Body of pancreas (tissue), 4 donors: Measurements from ENCODE around the gene MAD1L1.

Source experiments
- POLR2A ChIP-seq, 3 donors: fragments of 450-650 bp; IDR thresholded peaks; one replicate each; pipeline ENCODE4 v1.6.1; 2016; ENCODE audit warnings: antibody characterized with exemption in 3 of 3, mild to moderate bottlenecking in 2 of 3
- TF ChIP-seq, protein P1 (sequence below), 7 experiments: fragments of 450-650 bp in 4 of 7; fragments of 200-600 bp in 3 of 7; sonication (generic) in 3 of 7; IDR thresholded peaks; one replicate each; pipeline ENCODE4 v1.5.1; 2016 to 2019; ENCODE audit warnings: antibody characterized with exemption in 7 of 7

GRCh38 chr7:1893451-1893850 lies 339.3 kb downstream of the MAD1L1 start:
- no peak for TF ChIP-seq POLR2A (IDR thresholded peaks at IDR 0.05)
- TF ChIP-seq, protein P1, sequence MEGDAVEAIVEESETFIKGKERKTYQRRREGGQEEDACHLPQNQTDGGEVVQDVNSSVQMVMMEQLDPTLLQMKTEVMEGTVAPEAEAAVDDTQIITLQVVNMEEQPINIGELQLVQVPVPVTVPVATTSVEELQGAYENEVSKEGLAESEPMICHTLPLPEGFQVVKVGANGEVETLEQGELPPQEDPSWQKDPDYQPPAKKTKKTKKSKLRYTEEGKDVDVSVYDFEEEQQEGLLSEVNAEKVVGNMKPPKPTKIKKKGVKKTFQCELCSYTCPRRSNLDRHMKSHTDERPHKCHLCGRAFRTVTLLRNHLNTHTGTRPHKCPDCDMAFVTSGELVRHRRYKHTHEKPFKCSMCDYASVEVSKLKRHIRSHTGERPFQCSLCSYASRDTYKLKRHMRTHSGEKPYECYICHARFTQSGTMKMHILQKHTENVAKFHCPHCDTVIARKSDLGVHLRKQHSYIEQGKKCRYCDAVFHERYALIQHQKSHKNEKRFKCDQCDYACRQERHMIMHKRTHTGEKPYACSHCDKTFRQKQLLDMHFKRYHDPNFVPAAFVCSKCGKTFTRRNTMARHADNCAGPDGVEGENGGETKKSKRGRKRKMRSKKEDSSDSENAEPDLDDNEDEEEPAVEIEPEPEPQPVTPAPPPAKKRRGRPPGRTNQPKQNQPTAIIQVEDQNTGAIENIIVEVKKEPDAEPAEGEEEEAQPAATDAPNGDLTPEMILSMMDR (IDR thresholded peaks at IDR 0.05) = no peak
